Measurements from ENCODE around the gene SELENOK. TPM values are rescaled to one million over a fixed set of nuclear protein-coding genes. Genes with fewer than 3 reads are reported as not detected.

The SELENOK gene
- total and polyA plus RNA-seq, 2 of the 13 experiments (the other 11 are each of a cell fraction or from before 2014, with no cell fraction given): 67.0 to 81.0 TPM

GRCh38 chr3:53843195-53844177, 48.2 kb downstream of the SELENOK start (continued):
- no peak for TF ChIP-seq CHCHD3 (CRISPR knock-in tag; IDR thresholded peaks at IDR 0.05)
- TF ChIP-seq ZFP41 (CRISPR knock-in tag; IDR thresholded peaks at IDR 0.05; ENCODE audit: borderline replicate concordance): no peak
- TF ChIP-seq ZNF776 (CRISPR knock-in tag; IDR thresholded peaks at IDR 0.05): no peak
- TF ChIP-seq MAX (IDR thresholded peaks at IDR 0.05): 0 out of 2 replicates have a peak, but pooled peaks have one; percentile 46
- no peak for TF ChIP-seq ZNF775 (CRISPR knock-in tag; IDR thresholded peaks at IDR 0.05; ENCODE audit: borderline replicate concordance)
- no peak for TF ChIP-seq RAD51 (IDR thresholded peaks at IDR 0.05; ENCODE audit: borderline replicate concordance)
- 0 out of 2 replicates have a peak, but pooled peaks have one; percentile 14 for TF ChIP-seq ATF7-NPFF (CRISPR knock-in tag; IDR thresholded peaks at IDR 0.05; ENCODE audit: low read depth)
- TF ChIP-seq ZNF546 (CRISPR knock-in tag; conservative IDR thresholded peaks at IDR 0.05): no peak
- TF ChIP-seq ZNF773 (CRISPR knock-in tag; IDR thresholded peaks at IDR 0.05; ENCODE audit: borderline replicate concordance): no peak
- TF ChIP-seq ZBED4 (CRISPR knock-in tag; IDR thresholded peaks at IDR 0.05; ENCODE audit: borderline replicate concordance): 0 out of 2 replicates have a peak, but pooled peaks have one; percentile 25
- TF ChIP-seq ZNF577 (CRISPR knock-in tag; IDR thresholded peaks at IDR 0.05; ENCODE audit: borderline replicate concordance, low read depth): no peak
- TF ChIP-seq PHF20 (CRISPR knock-in tag; IDR thresholded peaks at IDR 0.05): no peak
- peak; percentile 85 for TF ChIP-seq RXRA (CRISPR knock-in tag; IDR thresholded peaks at IDR 0.05)
- 0 out of 2 replicates have a peak, but pooled peaks have one; percentile 15 for TF ChIP-seq ATF1 (CRISPR knock-in tag; IDR thresholded peaks at IDR 0.05)
- TF ChIP-seq ZNF543 (CRISPR knock-in tag; IDR thresholded peaks at IDR 0.05): no peak
- TF ChIP-seq KLF13 (CRISPR knock-in tag; IDR thresholded peaks at IDR 0.05): no peak
- TF ChIP-seq ZNF652 (CRISPR knock-in tag; IDR thresholded peaks at IDR 0.05; ENCODE audit: borderline replicate concordance, low read depth): no peak
- peak; percentile 90 for TF ChIP-seq RXRB (CRISPR knock-in tag; IDR thresholded peaks at IDR 0.05; ENCODE audit: borderline replicate concordance)
- no peak for TF ChIP-seq ZNF781 (CRISPR knock-in tag; IDR thresholded peaks at IDR 0.05; ENCODE audit: borderline replicate concordance, not compliant biosample characterization)
- TF ChIP-seq U2AF2 (IDR thresholded peaks at IDR 0.05; ENCODE audit: low read depth, low read length): no peak
- TF ChIP-seq MLX (CRISPR knock-in tag; IDR thresholded peaks at IDR 0.05): no peak
- no peak for TF ChIP-seq NFKBIZ (CRISPR knock-in tag; IDR thresholded peaks at IDR 0.05)
- TF ChIP-seq ZNF17 (CRISPR knock-in tag; IDR thresholded peaks at IDR 0.05): no peak
- no peak for TF ChIP-seq JDP2 (CRISPR knock-in tag; IDR thresholded peaks at IDR 0.05; ENCODE audit: borderline replicate concordance)
